Renal pelvis (tissue), 4 donors: ENCODE measurements around the gene SLC52A1. TPM values are rescaled to one million over a fixed set of nuclear protein-coding genes. Genes with fewer than 3 reads are reported as not detected.
"Not testable (repeated sequence)": the region's sequence is repeated elsewhere in the genome, so short reads cannot be mapped to it uniquely, and the experiment has no call there.

Experiments used
- DNase-seq: peaks from one replicate; pipeline ENCODE4 v3.0.0-alpha.2; 2013
- polyA plus RNA-seq, 3 donors: library from polyadenylated mRNA; unstranded; fragments of 120-200 nt; gene quantifications; one replicate each; pipeline ENCODE4 v1.2.1, GENCODE V29; 2013; ENCODE audit not compliant: insufficient read length in 3 of 3

The SLC52A1 gene
- polyA plus RNA-seq, 3 donors = 0.24 to 0.42 (median 0.41) TPM

DNA sequence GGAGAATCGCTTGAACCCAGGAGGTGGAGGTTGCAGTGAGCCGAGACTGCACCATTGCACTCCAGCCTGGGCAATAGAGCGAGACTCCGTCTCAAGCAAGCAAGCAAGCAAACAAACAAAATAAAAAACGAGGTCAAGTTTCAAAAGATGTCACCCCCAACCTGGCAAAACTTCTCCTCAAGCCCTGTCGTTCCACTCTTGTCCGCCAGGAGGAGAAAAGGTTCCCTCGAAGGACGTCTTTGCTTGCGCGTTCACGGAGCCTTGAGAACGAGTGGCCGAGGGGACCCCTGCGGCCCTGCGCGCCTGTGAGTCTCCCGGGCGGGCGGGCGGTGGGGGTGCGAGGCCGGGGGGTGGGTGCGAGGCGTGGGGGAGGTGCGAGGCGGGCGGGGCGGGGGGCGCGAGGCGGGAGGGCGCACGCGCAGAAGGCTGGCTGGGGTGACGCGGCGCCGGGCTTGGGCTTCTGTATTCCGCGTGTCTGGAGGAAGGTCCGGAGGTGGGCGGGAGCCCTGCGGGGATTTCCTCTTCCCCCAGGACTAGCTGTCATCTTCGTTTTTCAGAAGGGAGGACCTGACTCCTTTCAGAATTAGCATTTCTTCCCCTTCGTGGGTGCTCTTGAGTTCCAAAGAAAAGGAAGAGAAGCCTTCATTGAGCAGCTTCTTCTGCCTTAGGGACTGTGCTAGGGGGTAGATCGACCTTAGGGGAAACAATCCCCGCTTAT is 3.7 kb downstream of the SLC52A1 start:
- DNase-seq = peak; percentile 92

DNA sequence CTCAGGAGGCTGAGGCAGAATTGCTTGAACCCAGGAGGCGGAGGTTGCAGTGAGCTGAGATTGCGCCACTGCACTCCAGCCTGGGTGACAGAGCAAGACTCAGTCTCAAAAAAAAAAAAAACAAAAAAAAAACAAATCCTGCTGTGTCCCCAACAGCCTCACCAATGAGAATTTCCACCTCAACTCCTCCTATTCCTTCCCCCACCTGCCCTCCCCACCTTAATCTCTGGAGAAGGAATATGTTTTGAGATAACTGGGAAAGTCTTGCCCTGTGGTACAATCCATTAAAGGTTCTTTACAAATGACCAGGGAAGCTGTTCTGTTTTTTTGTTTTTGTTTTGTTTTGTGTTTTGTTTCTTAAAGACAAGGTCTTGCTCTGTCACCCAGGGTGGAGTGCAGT is 5.1 kb downstream of the SLC52A1 start:
- DNase-seq = not testable (repeated sequence)

DNA sequence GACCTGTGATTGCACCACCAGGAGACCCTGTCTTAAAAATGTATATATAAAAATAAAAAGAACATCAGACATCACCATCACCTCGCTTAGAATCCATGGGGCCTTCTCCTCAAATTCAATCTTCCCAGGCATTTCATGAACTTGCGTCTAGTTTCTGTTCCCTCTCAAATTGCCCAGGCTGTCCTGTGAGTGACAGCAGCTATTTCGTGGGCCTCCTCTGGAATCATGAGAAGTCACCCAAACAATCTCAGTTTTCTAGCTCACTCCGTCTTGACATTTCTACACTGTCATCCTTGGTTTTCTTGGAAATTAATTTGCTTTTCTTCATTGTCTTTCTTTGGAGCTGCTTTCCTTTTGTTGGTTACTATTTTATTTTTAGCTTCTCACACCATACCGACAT is 7.3 kb downstream of the SLC52A1 start:
- no peak for DNase-seq

DNA sequence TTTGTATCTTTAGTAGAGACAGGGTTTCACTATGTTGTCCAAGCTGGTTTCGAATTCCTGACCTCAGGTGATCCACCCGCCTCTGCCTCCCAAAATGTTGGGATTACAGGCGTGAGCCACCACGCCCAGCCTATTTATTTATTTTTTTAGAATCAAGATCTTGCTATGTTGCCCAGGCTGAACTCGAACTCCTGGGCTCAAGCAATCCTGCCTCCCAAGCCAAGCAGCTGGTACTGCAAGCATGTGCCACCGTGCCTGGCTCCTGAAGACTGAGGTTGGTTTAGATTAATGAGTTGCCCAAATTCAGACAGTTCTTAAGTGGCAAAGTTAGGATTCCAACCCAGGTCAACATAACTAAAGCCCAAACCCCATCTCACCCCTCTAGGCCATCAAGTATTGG is 7.9 kb downstream of the SLC52A1 start:
- DNase-seq = no peak

DNA sequence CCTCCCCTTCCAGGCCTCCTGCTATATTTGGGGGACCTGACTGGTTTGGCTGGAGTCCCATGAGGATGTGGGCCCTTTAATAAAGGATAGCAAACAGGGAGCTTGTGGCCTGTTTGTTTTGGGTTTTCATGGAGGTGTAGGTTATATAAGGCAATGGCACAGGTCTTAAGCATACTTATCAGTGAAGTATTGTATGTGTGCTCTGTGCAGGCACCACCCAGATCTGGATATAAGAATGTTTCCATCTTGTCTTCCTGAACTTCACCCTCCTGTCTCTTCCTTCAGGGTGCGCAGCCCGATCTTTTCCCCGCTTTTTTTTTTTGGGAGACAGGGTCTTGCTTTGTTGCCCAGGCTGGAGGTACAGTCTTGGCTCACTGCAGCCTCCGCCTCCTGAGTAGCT is 10.6 kb downstream of the SLC52A1 start:
- DNase-seq = no peak

DNA sequence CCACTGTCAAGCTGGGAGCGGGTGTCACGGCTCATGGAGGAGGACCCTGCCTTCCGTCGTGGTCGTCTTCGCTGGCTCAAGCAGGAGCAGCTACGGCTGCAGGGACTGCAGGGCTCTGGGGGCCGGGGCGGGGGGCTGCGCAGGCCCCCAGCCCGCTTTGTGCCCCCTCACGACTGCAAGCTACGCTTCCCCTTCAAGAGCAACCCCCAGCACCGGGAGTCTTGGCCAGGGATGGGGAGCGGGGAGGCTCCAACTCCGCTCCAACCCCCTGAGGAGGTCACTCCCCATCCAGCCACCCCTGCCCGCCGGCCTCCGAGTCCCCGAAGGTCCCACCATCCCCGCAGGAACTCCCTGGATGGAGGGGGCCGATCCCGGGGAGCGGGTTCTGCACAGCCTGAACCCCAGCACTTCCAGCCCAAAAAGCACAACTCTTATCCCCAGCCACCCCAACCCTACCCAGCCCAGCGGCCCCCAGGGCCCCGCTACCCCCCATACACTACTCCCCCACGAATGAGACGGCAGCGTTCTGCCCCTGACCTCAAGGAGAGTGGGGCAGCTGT is 11.6 kb downstream of the SLC52A1 start:
- no peak for DNase-seq

DNA sequence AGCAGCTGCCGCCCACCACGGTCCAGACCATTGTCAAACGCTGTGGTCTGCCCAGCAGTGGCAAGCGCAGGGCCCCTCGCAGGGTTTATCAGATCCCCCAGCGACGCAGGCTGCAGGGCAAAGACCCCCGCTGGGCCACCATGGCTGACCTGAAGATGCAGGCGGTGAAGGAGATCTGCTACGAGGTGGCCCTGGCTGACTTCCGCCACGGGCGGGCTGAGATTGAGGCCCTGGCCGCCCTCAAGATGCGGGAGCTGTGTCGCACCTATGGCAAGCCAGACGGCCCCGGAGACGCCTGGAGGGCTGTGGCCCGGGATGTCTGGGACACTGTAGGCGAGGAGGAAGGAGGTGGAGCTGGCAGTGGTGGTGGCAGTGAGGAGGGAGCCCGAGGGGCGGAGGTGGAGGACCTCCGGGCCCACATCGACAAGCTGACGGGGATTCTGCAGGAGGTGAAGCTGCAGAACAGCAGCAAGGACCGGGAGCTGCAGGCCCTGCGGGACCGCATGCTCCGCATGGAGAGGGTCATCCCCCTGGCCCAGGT is 13.0 kb downstream of the SLC52A1 start:
- no peak for DNase-seq

DNA sequence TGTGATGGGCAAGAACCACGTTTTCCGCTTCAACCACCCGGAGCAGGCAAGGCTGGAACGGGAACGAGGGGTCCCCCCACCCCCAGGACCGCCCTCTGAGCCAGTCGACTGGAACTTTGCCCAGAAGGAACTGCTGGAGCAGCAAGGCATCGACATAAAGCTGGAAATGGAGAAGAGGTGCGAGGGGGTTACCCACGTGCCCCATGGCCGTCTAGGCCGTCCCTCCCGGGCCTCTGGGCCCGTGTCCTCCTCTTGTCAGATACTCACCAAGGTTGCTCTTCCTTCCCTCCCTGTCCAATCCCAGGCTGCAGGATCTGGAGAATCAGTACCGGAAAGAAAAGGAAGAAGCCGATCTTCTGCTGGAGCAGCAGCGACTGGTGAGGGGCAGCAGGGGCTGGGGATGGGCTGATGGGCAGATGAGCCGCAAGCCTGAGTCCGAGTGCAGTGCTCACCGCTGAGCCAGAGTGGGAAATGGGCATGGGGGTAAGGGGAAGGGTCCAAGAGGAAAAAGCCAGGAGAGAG is 14.7 kb downstream of the SLC52A1 start:
- DNase-seq = no peak

DNA sequence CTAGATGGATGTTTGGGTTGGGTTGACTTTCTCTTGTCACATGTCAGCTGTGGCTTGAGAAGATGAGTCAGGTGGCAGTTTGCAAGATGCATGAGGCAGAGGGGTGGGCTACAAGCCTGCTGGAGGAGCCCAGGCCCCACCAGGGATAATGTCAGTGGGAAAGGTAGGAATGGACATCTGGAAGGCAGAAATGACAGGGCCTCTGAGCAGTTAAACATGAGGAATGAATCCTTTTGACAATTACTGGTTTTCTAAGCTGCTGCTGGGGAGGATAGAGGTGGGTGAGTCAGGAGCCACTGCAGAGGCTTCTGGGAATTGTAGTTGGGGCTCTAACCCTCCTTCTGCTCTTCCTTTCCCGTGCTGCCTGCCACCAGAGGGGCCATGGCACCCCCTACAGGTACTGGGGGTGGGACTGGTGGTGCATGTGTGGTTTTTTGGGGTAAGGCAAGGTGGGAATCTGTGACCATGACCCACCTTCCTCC is 15.7 kb downstream of the SLC52A1 start:
- no peak for DNase-seq

DNA sequence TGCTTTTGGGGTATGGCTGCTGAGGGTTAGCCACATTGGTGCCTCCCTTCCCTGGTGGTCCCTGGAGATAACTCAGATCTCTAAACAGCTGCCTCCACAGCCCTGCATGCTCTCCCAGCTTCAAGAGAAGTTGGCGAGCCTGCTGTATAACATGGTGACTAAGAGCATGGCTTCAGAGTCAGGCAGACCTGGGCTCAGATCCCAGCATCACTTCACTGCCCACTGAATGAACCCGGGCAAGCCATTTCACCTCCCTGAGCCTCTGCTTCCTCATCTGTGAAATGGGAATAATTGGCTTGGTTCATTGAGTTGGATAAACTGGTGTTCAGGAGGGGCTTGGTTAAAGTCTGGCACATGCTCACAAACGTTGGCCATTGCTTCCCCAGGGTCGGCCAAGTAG is 20.9 kb downstream of the SLC52A1 start:
- DNase-seq = no peak

DNA sequence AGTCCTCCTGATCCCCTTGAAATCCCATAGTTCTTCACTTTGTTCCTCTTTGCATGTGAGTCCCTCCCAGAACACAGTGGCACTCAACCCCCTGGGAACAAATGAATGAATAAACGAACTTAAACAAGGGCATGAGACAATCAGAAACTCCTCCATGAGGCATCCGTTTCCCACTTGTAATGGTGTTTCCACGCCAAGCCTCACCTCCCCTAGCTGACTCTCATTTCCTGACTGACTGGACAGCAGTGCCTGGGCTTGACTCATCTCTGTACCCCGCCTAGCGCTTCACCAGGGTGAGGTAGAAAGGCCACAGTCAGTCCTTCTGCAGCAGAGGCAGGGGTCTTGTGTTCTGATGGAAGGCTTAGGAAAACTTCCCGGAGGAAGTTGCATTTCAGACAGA is 23.3 kb downstream of the SLC52A1 start:
- no peak for DNase-seq

DNA sequence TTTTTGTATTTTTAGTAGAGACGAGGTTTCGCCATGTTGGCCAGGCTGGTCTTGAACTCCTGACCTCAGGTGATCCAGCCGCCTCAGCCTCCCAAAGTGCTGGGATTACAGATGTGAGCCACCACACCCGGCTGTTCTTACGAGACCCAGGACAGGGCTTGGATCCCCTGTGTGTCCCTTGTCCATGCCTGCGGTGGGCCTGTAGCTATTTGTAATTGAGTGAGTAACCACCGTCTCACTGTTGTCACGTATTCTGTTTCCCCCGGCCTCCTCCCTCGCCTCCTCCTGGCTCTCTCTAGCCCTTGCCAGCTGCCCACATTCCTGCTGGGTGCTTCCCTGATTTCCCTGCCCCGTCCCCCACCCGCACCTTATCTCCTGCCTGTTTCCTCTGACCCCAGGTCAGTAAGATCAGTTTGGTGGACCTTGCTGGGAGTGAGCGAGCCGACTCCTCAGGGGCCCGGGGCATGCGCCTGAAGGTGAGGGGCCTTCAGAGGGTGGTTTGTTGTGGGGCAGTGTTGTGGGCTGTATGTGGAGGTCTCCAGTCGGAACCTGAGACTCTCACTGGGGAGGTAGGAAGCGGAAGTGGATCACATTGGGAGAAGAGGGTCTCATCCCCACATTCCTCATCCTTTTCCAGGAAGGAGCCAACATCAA is 31.9 kb downstream of the SLC52A1 start:
- no peak for DNase-seq

DNA sequence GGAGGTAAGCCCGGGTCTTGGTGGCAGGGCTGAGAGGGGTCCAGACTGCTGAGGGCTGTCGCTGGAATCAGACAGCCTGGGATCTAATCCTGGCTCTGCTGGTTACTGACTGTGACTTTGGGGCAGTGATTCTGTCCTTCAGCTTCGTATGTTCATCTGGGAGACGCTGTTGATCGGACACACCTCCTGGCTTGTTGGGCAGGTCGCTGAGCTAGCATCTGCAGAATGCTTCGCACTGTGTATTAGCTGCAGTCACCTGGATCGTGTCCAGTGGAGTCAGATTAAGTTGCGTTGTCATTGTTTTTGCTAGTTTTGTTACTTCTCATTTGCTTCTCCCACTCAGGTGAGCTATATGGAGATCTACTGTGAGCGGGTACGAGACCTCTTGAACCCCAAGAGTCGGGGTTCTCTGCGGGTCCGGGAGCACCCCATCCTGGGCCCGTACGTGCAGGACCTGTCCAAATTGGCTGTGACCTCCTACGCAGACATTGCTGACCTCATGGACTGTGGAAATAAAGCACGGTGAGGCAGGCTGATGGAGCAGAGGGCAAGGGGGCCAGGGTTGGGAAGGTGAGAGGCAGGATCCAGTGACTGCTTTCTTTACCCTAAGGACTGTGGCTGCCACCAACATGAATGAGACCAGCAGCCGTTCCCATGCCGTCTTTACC is 33.0 kb downstream of the SLC52A1 start:
- DNase-seq = no peak

DNA sequence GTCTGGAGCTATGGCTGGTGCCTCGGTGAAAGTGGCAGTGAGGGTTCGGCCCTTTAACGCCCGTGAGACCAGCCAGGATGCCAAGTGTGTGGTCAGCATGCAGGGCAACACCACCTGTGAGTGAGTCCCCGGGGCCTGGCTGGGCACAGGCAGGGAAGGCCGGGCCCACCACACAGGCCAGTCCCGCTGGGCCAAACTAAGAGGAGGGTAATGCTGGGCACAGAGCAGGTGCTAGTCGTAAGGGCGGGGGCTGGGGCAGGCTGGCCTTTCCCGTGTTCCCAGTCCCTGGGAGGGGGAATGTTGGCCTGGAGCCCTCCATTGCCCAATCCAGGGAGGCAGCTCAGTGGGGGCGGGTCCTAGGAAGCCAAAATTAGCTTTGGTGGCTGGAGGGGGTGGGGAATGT is 35.0 kb downstream of the SLC52A1 start:
- no peak for DNase-seq

DNA sequence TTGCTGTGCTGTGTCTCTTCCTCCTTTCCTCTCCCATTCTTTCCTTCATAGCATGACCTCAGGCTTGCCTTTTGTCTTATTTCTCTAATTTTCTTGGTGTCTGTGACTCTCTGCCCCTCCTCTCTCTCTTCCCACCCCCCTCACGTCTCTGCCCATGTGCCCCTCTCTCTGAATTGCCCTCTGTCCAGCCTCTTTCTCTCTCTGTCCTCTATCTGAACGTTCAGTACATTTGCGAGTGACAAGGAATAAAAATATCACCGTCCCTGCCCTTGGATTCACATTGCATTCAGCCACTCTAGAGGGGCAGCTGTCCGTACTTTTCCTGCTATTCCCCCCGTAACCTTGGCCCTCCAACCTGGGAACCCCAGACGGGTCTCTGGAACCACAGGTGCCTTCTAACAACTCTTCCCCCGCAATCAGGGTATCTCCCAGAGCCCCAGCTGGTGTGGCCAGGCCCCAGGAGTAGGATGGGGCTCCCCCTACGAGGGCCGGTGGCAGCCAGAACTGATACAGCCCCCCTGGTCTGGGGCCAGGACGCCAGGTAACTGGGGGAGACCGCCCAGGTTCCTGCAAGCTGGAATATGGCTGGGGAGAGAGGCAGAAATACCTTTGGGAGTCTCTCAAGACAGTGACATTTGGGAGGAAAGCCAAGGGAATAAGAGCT is 35.7 kb downstream of the SLC52A1 start:
- DNase-seq = no peak

DNA sequence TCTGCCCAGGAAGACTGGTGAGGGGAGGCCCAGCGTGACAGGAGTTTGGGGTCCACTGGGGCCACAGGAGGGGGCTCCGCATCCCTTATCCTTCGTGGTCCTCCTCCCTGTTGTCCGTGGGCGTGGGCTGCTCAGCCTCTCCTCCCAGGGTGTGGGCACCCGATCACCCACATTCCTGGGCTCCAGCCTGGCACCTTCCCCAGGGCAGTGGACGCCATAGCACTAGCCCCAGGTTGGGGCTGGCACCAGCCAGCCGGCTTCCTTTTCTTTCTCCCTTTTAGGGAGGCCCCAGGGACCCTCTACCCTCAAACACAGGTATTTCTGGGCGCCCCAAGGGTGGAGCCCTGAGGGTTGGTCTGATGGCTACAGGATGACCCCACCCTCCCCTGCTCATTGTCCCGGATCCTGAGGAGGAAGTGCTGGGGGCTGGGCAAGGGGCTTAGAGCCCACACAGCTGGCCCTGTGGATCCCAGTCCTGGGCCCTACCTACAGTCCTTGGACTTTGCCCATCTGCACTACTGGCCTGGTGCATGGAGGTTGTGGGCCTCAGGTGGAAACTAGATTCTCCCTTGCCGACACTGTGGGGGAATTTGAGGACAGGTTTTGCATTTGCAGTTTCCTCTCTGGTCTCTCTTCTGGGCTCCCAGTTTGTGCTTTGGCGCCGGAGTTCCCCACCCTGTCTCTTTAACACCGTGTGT is 36.3 kb downstream of the SLC52A1 start:
- no peak for DNase-seq

DNA sequence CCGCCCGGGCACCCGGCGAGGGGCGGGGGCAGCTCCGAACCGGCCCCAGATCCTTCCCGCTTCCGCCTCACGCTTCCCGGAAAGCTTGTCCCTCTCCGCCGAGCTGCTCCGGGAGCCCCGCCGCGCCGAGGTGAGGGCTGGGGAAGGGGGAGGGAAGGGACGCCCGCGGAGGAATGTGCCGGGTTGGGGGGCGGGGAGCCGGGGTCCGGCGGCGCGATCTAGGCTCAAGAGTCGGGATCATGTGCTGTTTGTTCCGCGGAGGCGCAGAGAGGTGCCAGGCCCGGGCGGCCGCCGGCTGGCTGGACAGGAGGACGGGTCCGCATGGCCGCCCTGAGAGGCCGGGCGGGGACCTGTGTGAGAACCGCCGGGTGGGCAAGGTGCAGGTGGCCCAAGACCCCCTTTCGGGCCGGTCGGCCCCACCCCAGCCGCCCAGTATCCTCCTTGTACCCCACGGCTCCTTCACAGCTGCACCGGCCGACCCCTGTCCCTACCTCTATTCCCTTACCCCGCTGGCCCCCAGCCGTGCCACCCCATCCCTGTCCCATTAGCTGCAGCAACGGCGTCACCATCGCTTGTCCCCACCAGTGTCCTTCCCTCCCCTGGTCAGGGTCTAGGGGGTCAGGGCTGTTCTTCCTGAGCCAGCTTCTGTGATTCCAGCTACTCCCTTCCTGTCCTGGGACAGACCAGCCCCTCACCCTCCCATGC is 37.0 kb downstream of the SLC52A1 start:
- DNase-seq = no peak

DNA sequence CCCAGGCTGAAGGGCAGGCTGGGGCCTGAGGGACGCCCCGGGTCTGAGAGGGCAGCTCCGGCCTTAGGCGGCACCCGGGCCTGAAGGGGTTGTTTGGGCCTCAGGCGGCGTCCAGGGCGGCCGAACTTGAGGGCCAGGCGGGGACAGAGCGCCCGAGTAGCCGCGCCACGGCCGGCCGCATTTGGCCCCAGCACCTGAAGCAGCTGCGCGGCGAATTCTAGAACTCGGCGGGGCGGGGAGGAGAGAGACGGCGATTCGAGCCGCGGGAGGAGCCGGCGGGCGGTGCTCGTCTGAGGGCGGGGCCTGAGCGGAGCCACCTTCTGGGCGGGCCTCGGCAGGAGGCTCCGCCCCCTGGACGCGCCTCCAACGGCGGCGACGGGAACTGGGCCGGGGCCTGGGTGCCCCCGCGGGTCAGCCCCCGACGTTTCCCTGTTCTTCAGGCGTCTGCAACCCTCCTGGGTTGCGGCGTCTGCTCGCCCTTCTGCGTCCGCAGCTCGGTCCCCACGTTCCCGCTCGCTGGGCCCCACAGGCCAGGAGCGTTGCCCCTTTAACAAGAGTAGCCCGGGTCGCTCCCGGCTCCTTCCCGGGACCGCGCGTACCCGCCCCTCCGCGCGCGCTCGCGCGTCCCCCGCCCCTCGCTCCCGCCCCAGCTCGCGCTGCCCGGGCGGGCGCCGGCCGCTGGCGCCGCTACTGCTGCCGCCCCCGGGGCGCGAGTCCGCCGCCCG is 37.8 kb downstream of the SLC52A1 start, which contains the start of the genes INCA1 and KIF1C:
Gene INCA1, minus strand, starts transcription at position 221 of the 725 bp plus-strand sequence. CDS start 3,085 bp downstream, outside the sequence.
Gene KIF1C, plus strand, starts transcription at position 649 of the 725 bp plus-strand sequence. CDS start 2,297 bp downstream, outside the sequence.
- DNase-seq = peak; percentile 92

DNA sequence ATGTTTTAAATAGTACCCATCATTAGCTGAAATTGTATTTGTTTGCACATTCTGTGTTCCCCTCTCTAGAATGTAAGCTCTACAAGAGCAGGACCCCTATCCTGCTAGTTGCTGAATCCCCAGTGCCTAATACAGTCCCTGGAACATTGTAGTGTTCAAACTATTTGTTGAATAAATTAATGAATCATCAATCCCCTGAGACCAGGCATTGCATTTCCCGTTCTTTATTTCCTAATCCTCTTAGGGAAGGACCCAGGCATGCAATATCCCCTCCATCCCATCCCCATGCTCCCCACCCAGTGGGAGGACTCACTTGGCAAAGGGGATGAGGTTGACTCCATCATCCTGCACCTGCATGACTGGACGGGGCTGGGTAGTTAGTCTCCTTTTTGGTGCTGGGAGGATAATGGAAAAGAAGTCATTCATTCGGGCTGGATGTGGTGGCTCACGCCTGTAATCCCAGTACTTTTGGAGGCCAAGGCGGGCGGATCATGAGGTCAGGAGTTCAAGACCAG is 41.1 kb downstream of the SLC52A1 start:
- no peak for DNase-seq
